NCI-H2227 treated with DMSO at 0.1 percent for 48 hours (cell line): Measurements from ENCODE around the gene CLBA1.
A peak's percentile ranks its signal among the peaks of the same experiment; 100 is the strongest.

Experiments
- DNase-seq: peaks from one replicate; lab custom pipeline; 2025; lab: John Stamatoyannopoulos, UW

Gene CLBA1

DNA sequence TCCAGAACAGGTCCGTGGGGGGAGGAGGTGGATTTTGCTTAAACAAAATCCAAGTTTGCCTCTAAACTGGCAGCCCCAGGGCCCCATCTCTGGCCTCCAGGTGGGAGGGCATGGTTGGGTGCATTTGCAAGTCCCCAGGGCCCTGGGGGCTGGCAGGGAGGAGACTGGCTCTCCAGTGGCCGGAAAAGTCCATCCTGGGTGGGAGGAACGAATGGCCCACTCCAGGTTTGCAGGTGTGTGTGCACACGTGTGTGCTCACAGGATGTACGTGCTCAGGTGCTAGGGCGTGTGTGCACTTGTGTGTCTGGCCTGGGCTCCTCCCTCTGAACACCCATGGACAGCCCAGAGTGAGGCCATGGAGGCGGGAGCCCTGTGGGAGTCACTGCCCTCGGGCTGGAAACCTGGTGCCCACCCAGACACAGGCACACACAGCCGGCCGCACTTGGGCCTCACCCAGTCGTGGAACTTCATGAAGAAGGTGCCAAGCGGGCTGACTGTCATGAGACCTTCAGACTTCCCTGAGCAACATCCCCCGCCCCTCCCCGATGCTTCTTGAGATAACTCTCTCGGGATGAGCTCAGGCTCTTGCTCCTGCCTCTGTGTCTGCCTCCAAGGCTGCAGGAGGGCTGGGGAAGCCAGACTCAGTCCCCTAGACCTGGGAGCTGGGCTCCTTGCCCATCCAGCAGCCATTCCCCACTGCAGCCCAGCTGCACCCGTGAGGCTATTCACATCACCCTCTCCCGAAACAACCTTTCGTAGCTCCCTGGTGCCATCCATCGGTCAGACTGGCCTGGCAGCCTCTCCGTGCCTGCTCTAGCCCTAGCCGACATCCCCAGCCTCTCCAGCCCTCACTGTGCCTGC, 16.8 kb upstream of the CLBA1 start:
- no peak for DNase-seq

GRCh38 chr14:104969741-104970230, 15.8 kb upstream of the CLBA1 start:
- DNase-seq, result no peak

DNA sequence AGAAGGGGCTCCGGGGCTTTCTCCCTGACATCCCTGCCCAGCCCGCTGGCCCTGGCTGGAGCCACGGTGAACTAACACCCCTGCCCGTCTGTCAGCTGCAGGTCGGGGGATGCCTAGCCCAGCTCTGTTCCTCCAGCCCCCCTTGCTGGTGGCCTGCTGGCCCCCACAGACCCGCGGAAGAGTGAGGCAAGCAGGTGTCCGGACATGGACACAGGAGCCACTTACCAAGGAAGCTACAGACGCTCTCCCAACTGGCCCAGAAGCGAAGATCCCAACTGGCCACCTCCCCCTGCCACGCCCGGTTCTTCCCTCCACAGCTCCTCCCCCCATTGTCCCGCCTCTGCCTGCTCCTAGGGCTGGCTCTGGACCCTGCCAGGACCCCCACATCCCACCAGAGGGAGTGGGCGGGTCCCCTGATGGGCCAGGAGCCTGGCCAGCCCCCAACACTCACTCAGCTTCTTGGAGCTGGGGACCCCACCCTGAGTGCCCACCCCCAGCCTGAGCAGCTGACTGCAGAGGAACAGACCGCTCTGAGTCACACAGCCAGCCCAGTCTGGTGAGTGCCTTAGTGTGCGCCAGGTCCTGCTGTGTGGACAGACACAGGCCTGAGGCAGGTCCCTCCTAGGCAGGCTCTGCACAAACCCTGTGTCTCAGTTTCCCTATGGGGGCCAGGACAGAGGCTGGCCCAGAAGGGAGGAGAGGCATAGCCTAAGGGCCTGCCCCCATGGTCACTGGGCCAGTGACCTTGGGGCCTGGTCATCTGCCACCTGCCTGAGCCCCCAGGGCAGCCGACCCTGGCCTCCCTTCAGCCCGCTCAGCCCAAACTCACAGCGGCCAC, 15.1 kb upstream of the CLBA1 start:
- no peak for DNase-seq

DNA sequence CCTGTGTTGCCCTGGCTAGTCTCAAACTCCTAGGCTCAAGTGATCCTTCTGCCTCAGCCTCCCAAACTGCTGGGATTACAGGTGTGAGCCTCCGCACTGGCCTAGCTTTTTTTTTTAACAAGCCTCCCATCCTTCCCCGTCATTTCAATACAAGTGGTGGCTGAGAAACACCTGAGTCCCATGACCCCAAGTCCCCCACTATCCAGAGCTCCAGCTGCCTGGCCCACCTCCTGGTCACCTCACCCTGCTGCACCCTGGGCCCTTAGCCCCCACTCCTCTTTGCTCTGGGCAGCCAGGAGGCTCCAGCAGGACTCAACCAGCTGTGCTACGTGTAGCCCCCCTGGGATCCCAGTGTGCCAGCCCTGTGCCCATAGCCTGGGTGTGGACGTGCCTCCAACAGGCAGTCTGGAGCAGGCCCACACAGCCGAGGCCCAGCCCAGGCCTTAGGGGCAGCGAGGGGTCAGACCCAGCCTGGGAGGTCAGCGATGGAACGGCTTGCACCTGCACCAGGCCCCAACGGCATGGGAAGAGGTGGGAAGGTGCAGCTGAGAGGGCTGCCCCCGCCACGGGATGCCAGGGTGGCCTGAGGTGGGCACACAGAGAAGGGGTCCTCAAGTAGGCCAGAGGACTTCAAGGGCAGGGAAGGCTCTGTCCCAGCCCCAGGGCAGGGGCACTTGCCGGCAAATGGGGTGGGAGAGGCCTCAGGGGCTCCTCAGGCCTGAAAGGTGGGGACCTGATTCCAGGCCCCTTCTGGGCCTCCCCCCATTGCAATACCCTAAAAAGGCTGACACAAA, 13.9 kb upstream of the CLBA1 start:
- DNase-seq, result no peak

- DNase-seq, result no peak
Observed at GRCh38 chr14:104972301-104973134, 13.1 kb upstream of the CLBA1 start.

GRCh38 chr14:104973135-104973384, 12.5 kb upstream of the CLBA1 start:
- DNase-seq, result no peak

DNA sequence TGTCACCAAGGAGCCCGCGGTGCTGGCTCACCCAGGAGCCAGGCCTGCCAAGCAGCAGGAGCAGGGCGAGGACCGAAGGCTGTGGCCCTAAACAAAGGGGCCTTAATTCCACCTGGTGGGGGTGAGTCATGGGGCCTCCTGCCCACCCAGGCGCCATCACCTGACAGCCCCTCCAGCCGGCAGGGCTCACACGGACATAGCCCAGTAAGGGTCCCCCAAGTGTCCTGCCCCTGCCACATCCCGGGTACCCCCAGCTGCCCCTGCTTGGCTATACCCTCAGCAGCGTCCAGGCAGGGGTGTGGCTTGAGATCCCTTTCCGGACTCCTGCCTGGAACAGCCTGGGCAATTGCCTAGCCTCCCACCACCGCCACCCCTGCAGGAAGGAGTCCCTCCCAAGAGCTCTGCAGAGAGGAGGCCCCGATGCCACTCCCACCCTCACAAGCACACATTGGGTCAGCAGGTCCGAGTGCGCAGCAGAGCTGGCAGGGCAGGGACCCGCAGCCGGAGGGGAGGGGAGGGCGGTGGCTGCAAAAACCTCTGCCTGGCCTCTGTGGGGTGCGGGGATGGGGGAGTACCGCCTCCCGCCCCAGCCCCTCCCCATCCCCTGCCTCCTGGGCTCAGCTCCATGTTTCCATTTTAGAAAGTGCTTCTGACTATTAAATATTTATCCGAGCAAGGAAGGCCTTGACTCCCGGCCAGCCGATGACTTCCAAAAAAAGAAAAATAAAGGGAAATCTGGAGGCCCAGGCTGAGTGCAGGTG, 12.0 kb upstream of the CLBA1 start:
- DNase-seq, result no peak

DNA sequence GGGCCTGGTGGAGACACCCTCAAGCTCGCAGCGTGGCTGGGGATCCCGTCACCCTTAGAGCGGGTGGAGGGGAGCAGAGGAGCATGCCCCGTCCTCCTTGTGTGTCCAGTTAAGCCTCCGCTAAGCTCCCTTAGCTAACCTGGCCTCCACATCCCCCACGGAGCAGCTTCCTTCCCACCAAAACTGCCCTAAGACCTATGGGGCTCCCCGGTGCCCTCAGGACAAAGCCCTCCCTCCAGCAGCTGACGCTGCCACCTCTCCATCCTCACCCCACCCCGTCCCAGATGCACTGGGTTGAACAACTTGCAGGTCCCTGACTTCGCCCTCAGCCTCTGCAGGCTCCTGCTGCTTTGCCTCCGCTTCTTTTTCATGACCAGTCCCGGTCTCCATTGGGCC, 11.4 kb upstream of the CLBA1 start:
- DNase-seq, result no peak

DNA sequence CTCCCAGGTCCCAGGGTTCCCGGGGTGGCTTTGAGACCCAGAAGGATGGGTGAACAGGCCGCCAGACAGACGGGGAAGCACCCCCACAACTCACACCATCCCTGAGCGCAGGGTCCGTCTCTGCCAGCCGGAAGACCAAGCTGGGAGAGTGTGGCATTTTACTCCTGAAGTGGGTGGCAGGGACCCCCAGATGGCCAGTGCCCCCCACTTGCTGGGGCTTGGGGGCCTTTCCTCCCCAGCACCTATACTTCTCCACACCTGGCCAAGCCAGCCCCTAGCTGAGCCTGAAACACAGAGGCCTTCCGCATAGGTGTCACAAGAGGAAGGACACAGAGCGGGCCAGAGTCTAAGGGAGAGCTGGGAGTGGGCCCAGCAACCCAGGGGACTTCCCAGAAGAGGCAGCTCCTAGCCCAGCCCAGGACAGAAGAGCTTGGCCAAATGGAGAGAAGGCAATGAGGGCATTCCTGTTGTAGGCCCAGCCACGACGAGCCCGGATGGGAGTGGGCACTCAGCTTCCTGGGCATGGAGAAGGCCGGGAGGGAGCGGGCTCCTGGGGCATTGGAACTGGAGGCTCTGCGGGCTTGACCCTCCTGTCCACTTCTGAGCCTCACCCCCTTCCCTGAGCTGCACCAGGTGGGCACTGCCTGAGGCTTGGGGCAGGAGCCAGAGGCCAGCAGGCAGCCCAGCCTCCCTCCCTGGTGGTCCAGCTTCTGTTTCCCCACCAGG, 10.8 kb upstream of the CLBA1 start:
- no peak for DNase-seq

- DNase-seq, result no peak
Observed at GRCh38 chr14:104975481-104976197, 9.9 kb upstream of the CLBA1 start.

- DNase-seq, result no peak
Observed at GRCh38 chr14:104976198-104977007, 9.2 kb upstream of the CLBA1 start.

GRCh38 chr14:104977008-104977680, 8.4 kb upstream of the CLBA1 start:
- no peak for DNase-seq

GRCh38 chr14:104977681-104978653, 7.6 kb upstream of the CLBA1 start, which contains the start of gene AHNAK2:
Gene AHNAK2, minus strand, starts transcription at chr14:104978374. Its CDS starts 137 bp downstream, at chr14:104978237.
- peak; percentile 75 for DNase-seq

DNA sequence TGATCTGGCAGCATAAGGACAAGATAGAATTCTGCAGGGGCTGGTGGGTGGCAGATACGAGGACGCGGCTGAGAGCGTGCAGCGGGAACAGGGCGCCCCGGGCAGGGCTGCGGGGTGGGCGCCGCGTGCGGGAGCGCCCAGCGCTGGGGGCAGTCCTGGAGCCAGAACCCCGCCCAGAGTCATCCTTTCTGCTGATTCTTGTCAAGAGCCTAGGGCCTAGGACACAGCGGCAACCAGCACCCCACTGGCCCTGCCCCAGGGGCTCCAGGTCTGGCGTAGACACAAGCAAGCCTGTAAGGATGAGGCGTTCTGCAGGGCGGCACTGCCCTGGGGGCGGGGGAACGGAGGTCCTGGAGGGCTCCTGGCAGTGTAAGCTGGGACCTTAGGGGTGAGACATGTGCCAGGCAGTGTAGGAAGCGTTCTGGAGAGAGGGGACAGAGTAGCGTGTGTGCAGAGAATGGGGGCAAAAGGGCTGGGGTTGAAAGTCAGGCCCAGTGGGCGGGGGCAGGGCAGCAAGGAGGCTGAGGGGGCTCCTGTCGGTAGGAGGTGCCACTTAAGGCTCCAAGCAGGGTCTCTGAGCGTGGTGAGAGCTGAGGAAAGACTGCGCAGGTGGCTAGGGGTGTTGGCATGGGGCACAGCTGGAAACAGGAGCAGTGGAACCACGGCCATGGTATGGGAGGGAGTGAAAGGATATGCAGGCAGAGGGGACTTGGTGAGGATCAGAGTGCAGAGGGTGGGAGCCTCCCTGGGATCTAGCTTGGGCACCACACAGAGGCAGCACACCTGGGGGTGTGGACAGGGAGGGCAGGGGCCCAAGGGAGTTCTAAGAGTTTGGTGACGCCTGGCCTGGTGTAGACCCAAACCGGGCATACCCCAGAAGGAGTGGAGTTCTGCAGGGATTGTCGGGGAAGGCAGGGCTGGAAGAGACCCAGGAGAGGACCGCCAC, 6.6 kb upstream of the CLBA1 start:
- peak; percentile 9 for DNase-seq
